HCEC 1CT (cell line): ENCODE results near the gene B3GALT2.
"Not testable (repeated sequence)": the region's sequence is repeated elsewhere in the genome, so short reads cannot be mapped to it uniquely, and the experiment has no call there.

Source experiments
- DNase-seq: peaks from one replicate; pipeline ENCODE4 v3.0.0-alpha.2; 2017

The B3GALT2 gene, protein sequence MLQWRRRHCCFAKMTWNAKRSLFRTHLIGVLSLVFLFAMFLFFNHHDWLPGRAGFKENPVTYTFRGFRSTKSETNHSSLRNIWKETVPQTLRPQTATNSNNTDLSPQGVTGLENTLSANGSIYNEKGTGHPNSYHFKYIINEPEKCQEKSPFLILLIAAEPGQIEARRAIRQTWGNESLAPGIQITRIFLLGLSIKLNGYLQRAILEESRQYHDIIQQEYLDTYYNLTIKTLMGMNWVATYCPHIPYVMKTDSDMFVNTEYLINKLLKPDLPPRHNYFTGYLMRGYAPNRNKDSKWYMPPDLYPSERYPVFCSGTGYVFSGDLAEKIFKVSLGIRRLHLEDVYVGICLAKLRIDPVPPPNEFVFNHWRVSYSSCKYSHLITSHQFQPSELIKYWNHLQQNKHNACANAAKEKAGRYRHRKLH

DNA sequence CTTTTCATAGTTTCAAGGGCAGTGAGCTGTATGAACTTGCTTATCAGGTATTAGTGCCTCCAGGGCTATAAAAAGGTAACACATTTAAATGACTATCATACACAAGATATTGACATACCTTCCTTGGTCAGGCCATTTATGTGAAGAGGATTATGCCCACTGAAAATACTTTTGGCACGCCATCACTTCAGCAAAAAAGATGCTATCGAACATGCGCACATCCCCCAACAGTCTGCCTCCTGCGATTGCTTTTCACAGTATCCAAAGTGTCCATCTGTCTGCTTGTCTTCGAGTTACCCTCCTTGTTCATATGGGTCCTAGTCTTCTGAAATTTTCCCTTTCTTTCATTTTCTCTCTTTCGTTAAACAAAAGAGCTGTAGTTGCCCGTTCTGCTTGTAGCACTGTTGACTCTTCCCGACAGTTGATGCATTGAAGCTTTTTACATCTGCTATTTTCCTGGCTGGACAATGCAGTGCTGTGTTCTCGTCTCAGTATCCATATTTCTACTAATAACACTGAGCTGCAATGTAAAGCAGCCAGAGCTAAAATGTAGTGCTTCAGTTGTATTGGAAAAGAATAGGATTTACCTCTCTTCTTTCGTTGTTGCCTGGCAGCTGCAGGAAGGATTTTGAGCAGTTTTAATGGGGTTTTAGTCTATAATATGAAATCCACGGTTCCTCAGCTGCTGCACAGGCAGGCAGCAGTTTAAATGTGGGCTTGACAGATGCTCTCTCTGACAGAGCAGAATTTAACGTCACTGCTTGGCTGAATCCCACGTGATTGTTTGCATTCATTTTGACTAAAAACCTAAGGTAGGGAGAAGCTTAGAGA, at the start of gene B3GALT2:
B3GALT2 (minus strand) TSS at position 713 of the 831 bp plus-strand sequence. CDS start 5,051 bp downstream, outside the sequence.
- peak; percentile 20 for DNase-seq

DNA sequence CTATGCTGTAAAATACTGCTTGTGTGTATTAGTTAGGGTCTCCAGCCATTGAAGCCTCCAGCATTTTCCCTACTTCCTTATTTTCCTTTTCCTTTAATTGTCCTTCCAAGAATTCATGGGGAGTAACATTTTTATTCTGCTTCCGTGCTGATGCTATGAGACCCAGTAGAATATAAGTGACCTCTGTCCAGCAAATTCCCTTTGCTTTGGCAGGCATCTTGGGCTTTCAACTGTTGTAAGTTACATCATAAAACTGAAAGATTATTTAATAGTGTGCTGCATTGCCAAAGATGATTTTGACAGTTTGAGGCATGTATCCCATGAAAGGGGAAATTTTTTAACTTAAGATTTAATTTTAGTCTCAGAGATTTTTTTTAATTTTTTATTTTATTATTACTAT, 48.1 kb upstream of the B3GALT2 start:
- DNase-seq = no peak

DNA sequence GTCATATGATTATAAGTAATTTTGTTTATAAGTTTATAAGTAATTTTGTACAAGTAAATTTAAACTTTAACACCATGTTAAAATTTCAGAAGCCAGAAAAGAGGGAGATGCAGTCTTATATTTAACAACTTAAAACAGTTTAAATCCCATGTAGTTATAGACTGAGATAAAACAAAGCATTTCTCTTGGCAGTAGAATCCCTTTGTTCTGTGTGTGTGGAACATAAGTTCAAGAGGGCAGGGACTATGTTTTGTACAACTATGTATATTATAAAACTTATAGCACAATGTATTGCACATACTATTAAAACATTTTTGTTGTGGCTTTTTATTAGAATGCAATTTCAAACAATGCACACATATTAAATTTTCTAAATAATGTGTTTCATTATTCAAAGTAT, 44.7 kb upstream of the B3GALT2 start:
- DNase-seq = not testable (repeated sequence)

DNA sequence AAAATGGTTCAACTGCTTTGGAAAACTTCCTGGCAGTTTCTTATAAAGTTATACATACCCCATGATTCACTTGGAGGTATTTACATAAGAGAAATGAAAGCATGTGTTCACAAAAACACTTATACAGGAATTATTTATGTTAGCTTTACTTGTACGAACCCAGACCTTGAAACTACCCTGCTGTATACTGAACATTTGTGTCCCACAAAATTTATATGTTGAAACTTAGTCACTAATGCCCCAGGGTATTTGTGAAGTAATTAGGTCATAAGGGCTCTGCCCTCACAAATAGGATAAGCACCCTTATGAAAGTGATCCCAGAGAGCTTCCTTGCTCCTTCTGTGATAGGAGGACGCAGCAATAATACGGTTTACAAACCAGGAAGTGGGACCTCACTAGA, 42.7 kb upstream of the B3GALT2 start:
- no peak for DNase-seq

DNA sequence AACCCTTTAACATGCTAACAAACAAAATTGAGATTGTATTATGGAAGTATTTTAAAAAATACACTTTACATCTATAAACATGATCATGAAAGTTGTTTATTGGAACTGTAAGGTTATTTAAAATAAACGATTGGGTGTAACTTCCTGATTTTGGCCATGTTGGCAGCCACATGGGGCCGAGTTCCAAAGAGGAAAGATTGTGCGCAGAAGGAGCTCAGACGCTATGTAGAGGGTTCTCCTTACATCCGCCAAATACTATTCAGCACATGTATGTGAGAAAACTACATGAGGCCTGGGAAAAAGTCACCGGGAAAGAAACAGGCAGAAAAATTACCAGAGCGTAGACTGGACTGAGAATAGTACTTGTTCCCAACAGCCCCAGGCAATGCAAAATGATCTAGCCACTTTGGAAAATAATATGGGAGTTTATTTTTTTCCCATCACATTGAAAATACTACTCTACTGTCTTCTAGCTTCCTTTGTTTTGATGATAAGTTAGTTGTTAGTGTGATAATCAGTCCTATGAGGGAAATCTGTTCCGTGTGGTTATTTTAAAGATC, 35.7 kb upstream of the B3GALT2 start:
- no peak for DNase-seq

DNA sequence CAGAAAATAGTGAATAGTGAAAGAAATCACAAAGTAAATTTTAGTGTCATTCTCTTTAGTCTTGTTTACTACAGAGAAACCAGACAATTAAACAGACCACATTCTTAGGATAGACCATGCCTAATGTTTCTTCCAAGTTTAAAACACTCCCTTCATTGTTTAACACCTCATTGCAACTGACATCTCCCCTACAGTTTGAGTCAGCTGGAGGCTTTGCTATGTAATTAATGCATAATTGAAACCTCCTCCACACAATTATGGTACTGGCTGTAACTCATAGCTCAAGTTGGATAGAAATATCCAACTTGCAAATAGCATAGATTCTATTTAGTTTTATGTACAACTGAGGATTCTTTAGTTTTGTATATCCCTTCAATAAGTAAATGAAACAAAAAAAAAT, 35.2 kb upstream of the B3GALT2 start:
- DNase-seq = no peak

DNA sequence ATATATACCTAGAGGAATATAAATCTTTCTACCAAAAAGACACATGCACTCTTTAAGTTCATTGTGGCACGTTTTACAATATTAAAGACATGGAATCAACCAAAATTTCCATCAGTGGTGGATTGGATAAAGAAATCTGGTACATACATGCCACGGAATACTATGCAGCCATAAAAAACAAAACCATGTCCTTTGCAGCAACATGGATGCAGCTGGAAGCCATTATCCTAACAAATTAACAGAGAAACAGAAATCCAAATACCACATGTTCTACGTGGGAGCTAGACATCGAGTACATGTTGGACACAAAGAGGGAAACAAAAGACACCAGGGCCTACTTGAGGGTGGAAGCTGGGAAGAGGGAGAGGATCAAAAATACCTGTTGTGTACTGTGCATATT, 33.0 kb upstream of the B3GALT2 start:
- DNase-seq = no peak

DNA sequence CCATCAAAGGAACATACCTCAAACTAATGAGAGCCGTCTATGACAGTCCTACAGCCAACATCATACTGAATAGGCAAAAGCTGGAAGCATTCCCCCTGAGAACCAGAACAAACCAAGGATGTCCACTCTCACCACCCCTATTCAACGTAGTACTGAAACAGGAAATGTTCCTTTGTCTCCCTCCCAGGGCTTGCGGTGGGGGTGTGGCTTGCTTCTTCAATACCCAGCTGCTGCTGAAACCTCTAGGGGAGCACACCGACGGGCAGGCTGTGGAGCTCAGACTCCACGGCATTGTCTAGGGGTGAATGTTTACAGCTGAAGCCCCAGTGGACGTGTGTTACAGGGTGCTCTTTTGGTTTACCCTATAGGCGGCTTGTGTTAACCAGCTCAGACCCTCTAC, 30.5 kb upstream of the B3GALT2 start:
- no peak for DNase-seq

DNA sequence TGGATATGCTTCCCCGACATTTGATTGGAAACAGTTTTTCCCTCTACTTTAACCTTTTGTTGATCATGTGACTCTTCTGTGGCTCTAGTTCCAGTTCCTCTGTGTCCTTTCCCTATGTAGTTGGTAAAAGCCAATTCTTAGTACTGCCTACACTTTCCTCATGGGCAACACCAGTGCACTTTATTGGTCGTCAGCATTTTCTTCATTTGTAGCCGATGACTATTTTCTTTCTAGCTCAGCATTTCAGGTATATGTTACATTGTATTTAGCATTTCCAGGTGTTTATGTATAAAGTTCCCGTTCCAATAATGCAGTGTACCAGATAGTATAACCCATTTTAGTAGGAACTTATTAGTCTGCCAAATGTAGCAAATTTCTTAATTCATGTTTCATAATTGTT, 27.6 kb upstream of the B3GALT2 start:
- DNase-seq = no peak

DNA sequence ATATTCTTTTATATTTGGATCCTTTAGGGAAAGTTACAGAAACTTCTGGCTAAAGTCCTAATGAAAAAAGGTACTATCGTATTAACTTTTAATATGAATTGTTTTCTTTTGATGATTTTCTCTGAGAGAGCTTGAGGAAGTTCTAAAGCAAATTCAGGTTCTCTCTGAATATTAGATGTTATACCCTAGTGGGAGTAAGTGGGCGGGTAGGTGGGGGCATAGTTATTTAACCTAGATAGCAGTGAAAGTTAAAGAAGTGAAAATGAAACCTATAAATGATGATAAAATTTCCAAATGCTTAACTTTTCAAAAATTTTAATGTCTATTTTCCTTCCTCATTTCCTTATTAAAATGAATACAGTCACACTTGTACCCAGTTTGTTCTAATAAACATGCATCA, 26.2 kb upstream of the B3GALT2 start:
- DNase-seq = no peak

DNA sequence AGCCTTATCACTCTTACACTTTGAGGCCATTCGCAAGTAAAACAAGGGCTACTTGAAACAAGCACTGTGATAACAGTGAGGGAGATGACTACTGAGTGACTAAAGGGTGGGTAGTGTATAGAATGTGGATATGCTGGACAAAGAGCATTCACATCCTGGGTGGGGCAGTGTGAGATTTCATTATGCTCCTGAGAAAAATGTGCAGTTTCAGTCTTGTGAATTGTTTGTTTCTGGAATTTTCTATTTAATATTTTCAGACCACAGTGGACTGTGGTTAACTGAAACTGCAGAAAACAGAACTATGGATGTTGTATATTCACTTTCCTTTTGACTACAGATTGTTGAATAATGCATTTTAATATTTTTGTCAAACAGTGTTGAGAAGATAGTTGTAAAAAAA, 25.1 kb upstream of the B3GALT2 start:
- DNase-seq = peak; percentile 86

DNA sequence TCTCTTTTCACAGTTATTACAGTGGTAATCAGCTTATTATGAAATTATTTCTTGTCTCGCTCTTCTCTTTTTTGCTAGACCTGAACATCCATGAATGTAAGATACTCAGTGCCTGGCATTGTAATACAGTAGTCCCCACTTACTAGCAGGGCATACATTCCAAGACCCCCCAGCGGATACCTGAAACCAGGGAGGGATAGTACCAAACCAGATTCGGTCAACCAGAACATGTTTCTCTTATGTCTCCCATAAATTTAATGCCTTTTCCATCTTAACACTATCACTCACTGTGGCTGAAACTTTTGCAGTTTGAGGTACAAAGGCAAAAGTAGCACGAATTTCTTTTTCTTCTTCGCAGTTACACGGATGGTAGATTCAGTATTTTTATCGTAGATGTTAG, 24.6 kb upstream of the B3GALT2 start:
- DNase-seq = no peak

DNA sequence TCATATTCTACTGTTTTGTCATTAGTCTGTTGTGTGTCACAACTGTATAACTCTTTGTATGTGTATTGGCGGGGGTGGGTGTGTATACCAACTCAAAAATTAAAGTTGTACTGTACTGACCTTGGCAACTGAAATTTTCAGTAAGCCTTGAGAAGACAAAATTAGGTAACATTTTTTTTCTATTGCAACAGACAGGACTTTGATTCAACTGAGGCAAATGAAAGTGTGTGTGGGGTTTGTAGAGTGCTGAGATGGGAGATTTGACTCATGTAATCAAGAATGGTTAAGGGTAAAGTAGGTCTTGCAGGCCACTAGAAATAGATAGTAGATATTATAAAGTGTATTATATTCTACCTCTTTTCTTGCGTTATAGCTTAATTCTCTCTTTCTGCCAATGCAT, 14.6 kb upstream of the B3GALT2 start:
- no peak for DNase-seq

DNA sequence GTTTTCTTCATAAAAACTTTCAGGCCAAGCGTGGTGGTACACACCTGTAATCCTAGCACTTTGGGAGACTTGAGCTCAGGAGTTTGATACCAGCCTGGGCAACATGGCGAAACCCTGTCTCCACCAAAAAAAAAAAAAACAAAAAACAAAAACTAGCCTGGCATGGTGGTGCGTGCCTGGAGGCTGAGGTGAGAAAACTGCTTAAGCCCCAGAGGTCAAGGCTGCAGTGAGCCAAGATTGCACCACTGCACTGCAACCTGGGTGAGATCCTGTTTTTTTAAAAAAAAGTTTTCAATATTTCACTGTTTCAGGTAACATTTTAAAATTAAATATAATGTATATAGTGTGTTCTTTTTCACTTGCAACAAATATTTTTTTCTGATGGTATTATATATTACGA, 13.5 kb upstream of the B3GALT2 start:
- DNase-seq = no peak

DNA sequence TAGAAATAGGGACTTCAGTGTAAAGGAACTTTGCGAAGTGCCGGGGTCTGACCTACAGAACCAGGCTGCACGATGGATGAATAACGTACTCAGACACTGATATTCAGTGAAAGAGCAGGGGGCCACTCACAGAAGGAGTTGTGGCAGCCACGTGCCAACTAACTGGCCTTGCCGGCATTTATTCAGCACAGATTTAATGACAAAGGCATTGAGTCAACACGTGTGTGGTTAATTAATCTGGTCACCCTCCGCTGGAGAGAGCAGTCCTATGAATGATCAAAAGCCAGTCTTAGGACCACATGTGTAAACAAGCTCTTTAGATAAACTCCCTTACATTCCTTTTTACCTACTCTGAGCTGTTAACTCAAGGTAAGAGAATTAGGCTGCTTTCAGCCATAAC, 6.2 kb upstream of the B3GALT2 start:
- no peak for DNase-seq

DNA sequence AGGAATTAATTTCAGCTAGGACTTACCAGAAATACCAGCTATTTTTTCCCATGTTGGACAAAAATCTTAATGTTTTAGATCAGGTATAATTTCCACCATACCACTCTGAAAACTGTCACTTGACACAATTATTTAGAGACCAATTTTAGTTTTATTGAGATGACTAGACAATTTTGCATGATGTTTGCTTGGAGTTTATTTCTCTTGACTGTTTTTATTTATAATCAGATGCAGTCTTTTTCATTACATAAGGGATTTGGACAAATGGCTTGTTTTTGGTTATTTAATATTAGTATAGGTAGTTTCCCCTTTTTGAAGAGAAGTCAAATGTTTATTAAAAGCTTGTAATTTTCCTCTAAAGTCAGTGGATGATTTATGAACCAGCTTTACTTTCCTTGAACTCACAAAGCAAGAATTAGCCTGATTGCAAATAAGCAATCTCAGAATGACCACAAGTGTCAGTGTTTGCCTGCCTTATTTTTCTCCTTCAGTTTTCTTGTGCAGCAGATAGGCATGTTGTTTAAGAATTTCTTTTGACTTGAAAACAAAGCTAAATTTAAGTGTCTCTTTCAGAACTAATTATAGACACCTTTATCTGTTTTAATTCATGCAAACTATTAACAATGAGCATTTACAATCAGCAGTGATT, 3.8 kb upstream of the B3GALT2 start:
- DNase-seq = no peak

DNA sequence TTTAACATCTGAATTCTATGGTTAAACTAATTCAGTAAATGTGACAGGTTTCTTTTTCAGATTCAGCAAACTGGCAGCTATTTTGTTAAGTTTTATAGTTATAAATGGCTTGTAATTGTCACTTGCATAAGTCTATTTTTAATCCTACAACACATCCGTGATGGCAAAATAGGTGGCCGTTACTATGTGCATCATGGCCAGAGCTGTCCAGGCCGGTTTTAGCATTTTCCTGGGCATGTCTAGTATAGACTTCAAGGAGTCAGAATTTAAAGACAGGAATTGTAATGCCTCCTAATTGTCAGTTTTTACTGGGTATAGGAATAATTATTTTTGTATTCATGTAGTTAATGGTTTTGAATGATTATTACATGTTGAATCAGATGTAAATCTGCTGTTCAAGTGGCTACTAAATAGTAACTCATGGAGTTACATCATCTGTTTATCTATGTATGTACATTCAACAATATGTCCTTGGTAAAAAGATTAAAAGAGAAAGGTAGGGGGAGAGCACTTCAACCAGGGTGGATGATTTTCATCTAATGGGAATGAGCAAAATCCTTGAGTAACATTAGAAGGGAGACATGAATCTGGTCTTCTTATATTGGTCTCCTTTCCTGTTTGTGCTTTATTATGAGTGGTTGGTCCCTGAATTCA, 3.2 kb upstream of the B3GALT2 start:
- DNase-seq = no peak

DNA sequence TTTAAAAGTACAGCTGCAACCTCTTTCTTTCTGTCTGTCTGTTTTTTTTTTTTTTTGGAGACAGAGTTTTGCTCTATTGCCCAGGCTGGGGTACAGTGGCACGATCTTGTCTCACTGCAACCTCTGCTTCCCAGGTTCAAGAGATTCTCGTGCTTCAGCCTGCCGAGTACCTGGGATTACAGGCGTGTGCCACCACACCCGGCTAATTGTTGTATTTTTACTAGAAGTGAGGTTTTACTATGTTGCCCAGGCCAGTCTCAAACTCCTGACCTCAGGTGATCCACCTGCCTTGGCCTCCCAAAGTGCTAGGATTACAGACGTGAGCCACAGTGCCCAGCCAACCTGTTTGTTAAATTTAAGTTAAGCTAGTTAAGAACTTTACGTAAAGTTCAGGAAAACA, 2.5 kb upstream of the B3GALT2 start:
- not testable (repeated sequence) for DNase-seq

DNA sequence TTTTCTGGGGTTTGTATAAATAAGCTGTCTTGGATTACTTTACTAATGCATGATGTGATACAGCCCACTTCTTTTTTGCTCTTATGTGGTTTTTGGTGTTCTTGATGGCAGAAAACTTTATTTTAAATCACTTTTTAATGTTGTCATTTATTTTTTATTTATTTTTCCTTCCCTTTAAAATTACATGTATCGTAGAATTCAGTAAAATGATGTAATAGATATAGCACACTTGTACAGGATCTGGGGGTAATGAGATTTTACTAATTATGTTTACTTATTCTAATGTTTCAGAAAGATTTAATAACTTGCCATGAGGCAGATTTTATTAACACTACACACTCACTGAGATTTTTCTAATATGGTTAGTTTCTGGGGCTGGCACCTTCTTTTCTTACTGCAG, 701 bp upstream of the B3GALT2 start:
- DNase-seq = no peak

DNA sequence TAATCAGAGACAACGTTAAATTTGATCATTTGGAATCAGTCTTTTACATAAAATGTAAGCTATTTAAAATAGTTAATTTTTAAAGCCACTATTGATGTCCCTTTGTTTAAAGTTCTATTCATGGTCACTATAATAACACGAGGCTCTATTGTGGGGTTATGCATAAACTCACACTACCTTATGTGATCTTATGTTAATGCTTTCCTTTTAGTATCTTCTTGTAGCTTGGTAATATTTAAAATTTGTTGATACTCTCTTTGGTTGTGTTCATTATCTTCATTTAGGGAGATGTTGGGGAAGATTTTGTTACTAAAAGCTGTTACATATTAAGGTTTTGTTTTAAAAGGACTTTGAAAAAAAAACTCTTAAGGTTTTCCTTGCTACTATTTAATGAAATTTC, 1.2 kb downstream of the B3GALT2 start:
- DNase-seq = no peak

DNA sequence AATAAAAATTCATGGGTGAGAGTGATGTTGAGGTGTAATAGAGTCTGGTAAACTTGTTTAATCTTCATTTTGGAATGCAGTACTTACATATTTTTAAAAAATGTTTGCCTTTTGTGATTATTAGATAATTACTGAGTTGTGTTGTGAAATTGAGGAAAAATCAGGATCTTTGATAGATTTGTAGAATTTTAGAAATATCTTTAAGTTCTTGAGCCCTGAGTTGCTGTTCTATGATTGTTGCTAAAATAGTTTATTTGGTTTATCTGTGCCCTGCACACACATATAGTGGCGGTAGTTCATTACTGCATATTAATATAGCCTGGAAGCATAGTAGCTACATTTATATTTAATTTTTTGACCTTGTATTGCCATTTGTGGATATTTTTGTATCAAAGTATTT, 1.6 kb downstream of the B3GALT2 start:
- DNase-seq = no peak

DNA sequence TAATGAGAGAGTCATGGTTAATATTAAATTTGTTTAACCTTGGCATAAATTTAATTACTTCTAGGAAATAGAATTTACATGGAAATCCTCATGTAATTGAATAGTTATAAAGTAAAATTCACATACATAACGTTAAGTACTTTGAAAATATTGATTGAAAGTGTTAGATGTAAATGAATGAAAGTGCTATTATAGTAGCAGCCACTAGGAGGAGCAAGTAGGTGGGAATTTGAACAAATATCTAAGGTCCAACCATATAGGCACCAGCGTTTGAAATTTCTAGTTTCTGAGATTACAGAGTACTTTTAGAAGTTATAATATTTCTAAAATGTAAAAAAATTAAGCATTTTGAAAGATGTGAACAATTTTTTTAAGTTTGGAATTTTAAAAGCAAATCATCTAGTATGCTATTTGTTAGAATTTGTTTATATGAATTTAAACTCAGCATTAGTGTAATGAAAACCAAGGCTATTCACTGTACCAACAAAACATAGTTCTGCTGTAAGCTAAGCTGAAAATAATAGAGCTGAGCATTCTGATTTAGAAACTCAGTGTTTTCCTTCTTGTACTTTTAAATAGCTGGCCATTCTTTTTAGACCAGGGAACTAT, 3.3 kb downstream of the B3GALT2 start:
- DNase-seq = peak; percentile 47
